ENCODE data around the gene MPZL2.

Gene MPZL2

DNA sequence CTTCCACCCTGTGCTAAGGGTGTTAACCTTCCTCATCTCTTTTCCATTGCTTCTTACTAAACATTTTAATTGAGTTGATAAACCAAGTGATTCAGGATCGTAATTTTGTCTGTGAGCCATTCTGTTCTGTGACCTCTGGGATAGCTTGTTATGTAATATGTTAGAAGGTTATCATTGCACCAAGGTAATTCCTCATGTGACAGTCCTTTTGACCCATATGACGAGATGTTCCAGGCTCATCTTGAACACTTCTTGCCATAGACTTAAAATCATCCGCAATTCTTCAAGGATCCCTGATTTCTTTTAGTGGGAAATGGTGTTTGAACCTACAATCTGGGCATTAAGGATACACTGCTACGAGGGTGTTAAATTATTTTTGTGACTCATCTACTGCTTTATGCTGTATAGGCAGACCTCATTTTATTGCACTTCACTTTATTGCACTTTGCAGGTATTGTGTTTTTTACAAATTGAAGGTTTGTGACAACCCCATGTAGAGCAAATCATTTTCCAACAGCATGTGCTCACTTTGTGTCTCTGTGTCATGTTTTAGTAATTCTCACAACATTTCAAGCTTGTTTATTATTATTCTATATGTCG lies 19.0 kb upstream of the MPZL2 start:
- no peak for DNase-seq

GRCh38 chr11:118282606-118283005 lies 18.5 kb upstream of the MPZL2 start:
- no peak for DNase-seq

- DNase-seq, result peak in 1 of 2 experiments; percentile 33
These were observed 17.2 kb upstream of the MPZL2 start for GRCh38 chr11:118281284-118281683.

DNA sequence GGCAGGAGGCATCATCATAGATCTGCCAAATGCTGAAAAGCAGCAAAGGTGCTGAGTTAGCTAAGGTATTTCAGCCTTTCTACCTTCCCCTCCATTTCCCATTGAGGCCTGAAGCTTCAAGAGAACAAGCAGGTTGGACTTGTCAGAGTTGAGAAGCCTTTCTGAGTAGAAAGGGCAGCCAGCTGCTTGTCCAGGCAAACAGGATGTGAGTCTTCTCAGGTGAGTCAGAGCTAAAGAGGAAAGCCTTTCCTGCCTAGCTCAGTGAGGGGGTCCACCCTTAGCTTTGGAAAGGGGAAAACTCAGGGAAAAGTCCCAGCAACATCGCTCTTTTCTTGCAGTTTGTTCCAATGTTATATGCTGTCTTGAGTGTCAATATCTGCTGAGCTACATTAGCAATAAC lies 13.2 kb upstream of the MPZL2 start:
- no peak for DNase-seq

DNA sequence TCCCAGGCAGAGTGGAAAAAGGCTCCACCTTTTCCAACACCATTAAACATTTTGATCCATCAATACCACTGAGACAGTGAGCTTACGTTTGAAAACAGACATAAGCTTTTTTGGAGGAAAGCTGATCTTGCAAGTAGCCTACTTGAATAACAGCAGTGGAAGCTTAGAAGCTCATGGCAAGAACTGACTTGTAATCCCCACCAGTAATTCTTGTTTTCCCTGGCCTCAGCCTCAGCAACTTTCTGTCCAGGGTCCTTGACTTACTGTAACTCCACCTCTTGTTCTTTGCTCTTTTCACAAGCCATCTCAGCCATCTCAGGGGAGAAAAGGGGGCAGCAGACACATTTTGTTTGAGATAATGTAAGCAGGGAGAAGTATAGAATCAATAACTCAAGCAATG lies 12.3 kb upstream of the MPZL2 start:
- DNase-seq, result no peak

DNA sequence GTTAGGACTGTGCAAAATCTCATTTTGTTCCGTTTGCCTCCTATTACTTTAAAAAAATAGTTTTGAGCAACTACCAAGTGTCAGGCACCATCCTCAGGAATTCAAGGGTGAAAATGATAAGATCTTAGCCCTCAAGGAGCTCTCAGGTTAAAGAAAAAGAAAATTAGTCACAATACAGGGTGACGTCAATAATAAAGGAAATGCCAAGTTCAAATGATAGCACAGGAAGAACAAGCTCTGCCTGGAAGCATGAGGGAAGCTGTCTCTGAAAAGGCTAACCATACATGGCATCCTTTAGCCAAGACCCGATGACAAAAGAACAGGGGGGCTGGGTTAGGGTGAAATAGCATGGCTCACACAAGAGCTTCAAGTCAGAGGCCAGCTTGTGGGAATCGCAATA lies 11.1 kb upstream of the MPZL2 start:
- no peak for DNase-seq

DNA sequence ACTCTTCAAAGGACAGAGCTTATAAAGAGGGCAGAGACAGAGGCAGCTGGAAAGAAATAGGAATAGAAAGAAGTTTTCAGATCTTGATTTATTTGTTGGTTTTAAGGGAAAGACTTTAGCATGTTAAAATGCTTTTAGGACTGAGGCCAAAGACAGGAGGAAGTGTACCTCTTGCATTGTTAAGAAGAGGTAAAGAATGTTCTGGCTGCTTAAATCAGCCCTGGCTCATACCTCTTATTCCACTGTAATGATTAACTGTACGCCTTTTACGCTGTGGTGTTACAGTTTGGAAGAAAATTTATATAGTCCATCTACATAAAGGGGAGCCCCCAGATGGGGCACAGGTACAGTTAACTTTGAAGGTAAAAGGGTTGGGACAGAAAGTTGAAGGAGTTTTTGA lies 10.1 kb upstream of the MPZL2 start:
- no peak for DNase-seq

- no peak for DNase-seq
These were observed 7.9 kb upstream of the MPZL2 start for GRCh38 chr11:118272001-118272400.

DNA sequence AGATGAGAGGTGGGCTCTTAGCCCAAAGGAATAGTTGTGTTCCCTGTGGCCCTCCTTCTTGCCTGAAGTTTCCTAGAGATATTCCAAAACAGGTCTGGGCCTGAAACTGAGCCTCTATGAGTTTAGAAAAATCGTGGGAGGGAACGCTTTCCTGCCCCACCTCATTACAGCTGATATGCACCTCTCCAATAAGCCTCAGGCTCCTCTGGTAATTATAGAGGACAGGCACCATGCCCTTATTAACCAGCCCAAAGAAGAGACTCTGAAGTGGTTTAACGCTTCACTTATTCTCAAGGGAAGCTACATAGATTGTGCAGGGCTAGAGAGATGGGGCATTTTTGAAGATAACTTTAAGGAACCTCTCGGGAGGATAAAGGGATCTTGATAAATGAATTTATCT lies 3.4 kb upstream of the MPZL2 start:
- DNase-seq, result no peak

- no peak for DNase-seq
These were observed 1.9 kb upstream of the MPZL2 start for GRCh38 chr11:118265954-118266353.

DNA sequence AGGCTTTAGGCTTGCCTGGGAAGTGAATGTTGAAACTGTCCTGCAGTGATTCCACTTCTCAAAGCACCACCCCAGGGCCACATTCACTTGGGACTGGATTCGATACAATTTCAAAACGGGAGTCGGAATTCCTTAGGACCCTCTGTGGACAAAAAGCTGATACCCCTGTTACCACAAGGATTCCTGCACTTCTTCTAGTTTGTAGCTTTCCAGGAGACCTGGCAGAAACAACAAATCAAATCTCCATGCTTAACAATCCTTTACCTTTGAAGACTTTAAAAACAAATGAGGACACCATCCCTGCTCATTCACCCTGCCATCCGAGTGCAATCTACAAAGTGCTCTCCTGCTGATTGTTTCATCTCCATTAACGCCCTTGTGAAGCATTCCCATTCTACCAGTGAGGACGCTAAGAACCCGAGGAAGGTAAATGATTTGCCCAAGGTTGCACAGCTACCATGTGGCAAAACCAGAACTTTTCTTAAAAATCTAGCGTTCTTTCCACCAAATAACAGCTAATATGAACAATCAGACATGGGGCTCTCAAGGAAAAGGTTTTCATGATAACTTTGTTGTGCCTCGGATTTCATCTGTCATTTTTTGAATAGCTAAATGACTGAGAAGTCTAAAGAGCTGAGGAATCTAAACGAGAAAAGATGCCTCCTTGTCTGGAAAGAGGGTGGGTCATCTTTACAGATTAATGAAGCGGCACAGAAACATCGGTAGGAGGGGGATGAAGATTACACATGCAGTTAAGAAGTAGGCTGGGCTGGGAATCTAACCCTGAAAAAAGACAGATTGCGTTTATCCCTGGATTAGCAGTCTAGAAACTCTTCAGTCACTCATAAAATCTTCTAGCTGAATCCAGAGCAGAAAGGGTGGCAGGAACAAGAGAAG lies 720 bp upstream of the MPZL2 start:
- no peak for DNase-seq

DNA sequence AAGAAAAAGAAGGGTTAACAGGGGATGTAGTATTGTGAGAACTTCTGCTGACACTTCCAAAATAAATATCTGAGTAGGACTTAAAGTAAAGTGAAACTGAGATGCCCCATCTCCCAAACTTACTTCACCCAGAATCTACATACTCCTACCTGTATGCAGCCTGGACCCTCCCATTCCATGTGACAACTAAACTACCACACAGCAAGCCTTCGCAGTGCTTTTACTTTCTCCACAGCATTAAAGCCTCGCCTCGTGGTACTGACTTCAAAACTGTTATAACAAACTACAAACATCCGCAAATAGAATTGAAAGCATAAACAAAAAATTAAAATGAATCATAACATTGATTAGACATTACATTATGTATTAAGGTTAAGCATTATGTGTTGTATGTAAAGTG lies 985 bp downstream of the MPZL2 start:
- DNase-seq, result no peak

DNA sequence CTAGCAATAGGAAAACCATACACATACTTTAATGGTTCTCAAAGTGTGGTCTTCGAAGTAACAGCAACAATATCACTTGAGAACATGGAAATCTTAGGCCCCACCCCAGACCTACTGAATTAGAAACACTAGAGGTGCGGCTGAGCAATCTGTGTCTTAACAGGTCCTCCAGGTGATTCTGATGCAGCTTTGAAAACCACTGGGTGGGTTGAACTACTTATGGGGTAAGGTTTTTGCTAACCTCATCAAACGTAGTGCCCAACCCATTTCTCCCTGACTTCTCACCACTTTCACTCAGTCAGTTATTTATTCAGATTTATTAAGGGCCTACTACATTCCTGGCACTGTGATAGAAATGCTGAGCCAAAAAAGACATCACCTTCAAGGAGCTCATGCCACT lies 3.7 kb downstream of the MPZL2 start:
- no peak for DNase-seq

DNA sequence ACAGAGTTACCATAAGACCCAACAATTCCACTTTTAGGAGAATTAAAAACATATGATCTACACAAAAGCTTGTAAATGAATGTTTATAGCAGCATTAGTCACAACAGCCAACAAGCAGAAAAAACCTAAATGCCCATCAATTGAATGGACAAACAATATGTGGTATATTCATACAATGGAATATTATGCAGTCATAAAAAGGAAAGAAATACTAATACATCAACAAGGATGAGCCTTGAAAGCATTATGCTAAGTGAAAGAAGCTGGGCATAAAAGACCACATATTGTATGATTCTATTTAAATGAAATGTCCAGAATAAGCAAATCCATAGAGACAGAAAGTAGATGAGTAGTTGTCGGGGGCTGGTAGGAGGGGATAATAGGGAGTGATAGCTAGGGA lies 5.0 kb downstream of the MPZL2 start:
- DNase-seq, result no peak

GRCh38 chr11:118258410-118258809 lies 5.7 kb downstream of the MPZL2 start:
- DNase-seq, result no peak

- DNase-seq, result no peak
These were observed 11.4 kb downstream of the MPZL2 start for GRCh38 chr11:118252688-118253087.

DNA sequence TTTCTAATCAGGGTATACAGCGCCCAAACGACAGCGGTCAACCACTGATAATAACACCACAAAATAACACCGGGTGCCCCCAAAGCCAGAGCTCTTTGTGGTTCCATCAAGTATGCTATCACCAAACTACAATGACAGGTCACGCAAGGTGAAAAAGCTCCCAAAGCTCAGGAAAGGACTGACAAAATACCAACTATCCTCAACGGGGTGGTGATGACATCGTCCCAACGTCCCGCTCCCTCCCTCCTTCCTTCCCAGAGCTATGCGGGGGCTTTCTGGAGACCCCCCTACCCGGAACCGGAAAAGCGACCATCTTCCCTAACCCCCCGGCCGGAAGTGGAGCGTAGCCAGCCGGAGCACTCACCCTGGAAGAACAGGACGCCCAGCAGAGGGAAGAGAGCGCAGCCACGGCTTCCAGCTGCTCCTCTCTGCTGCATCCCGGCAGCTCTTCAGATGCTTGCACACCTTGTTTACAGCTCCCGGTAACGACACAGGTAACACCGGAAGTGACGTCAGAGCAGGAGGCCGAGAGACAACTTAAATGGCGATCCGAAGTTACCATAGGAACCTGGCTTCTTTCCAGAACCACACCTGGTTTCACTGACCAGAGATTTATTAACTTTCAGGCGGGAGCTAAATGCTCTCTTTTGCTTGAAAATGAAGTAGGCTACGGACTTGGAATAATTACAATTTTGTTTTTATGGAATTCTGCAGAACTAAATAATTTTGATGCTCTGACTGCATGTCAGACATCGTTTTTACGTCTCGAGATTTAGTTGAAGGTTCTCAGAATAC lies 12.0 kb downstream of the MPZL2 start, which contains the start of gene MPZL3:
TSS of gene MPZL3 (minus strand) at position 508 of the 795 bp plus-strand sequence. CDS start at position 437, 71 bp downstream.
- DNase-seq, result peak; percentile 79 to 86

DNA sequence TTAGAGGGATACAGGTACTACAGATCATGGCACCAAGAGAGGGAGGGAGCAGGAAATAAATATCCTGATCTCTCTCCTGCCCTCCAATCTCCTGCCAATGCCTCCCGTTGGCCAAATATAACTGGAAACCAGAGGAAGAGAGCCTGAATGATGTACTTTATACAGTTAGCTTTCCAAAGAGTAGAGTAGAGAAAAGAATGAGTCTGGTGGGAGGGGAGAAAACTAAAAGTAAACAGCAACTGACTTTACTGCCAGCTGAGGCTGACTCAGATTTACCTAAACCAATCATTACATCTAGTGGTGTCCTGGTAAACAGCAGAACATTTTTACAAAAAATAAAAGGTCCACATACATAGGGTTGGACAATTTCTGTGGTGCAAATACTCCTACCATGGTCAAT lies 17.1 kb downstream of the MPZL2 start:
- DNase-seq, result no peak

DNA sequence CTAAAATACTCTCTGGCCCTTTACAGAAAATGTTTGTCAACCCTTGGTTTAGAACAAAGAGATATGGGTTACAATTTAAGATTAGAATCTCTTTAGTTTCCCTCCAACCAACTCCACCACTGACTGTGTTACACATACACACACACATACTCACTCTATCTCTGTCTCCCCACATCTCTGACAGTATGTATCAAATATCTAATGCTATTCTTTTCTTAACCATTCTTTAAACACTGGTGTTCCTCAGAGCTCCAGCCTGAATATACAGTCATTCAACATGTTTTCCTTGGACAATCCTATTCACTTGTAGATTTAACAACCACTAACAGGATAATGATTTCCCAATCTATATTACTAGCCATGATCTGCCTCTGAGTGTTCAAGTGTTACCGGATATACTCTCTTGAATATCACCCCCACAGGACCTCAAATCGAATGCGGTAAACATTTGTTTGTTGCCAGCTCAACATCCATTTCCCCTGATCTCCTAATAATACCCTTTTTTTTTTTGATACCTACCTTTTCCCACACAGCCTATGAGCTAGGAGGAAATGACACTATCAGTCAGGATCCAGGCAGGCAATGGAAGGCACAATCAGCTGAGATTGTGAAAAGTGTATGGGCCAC lies 18.0 kb downstream of the MPZL2 start:
- no peak for DNase-seq

- no peak for DNase-seq
These were observed 19.9 kb downstream of the MPZL2 start for GRCh38 chr11:118243993-118244762.

GRCh38 chr11:118243161-118243560 lies 20.9 kb downstream of the MPZL2 start:
- no peak for DNase-seq

- DNase-seq, result no peak
These were observed 22.4 kb downstream of the MPZL2 start for GRCh38 chr11:118241764-118242098.
